Neural progenitor cell (in vitro differentiated cells): ENCODE data around the gene PROB1. TPM values are rescaled to one million over a fixed set of nuclear protein-coding genes. Genes with fewer than 3 reads are reported as not detected.

ENCODE experiments used
- DNase-seq: peaks from one replicate; pipeline ENCODE4 v3.0.0-alpha.2; 2016; ENCODE audit warnings: low spot score
- H2AFZ ChIP-seq: fragments of 200-600 bp; sonication (generic); replicated peaks from 2 replicates; pipeline ENCODE4 v1.6.1; 2016; ENCODE audit warnings: antibody characterized with exemption
- H3F3A ChIP-seq: fragments of 200-600 bp; sonication (generic); 2 replicates; pipeline ENCODE4 v1.6.1; 2016; ENCODE audit warnings: antibody characterized with exemption, low read depth
- H3K27ac ChIP-seq: fragments of 200-600 bp; sonication (generic); 2 replicates; pipeline ENCODE4 v1.5.1; 2016; ENCODE audit warnings: mild to moderate bottlenecking
- H3K27me3 ChIP-seq: fragments of 200-600 bp; sonication (generic); 2 replicates; pipeline ENCODE4 v1.6.1; 2016; ENCODE audit warnings: mild to moderate bottlenecking, moderate library complexity
- H3K36me3 ChIP-seq: fragments of 200-600 bp; sonication (generic); 2 replicates; pipeline ENCODE4 v1.5.1; 2016
- H3K4me1 ChIP-seq: fragments of 200-600 bp; sonication (generic); 2 replicates; pipeline ENCODE4 v1.6.1; 2016; ENCODE audit warnings: mixed run types
- H3K4me2 ChIP-seq: fragments of 200-600 bp; sonication (generic); 2 replicates; pipeline ENCODE4 v1.6.1; 2016
- H3K4me3 ChIP-seq: fragments of 200-600 bp; sonication (generic); 2 replicates; pipeline ENCODE4 v1.5.1; 2016
- H3K79me2 ChIP-seq: fragments of 200-600 bp; sonication (generic); 2 replicates; pipeline ENCODE4 v1.6.1; 2016; ENCODE audit warnings: low read depth
- H3K9ac ChIP-seq: fragments of 200-600 bp; sonication (generic); 2 replicates; pipeline ENCODE4 v1.6.1; 2016
- H3K9me3 ChIP-seq: fragments of 200-600 bp; sonication (generic); 2 replicates; pipeline ENCODE4 v1.5.1; 2016; ENCODE audit warnings: low read depth
- H4K20me1 ChIP-seq: fragments of 200-600 bp; sonication (generic); 2 replicates; pipeline ENCODE4 v1.6.1; 2016; ENCODE audit warnings: low read depth
- H3K27ac Mint-ChIP-seq: 3 replicates; pipeline ENCODE4 v1.8.0; 2021; ENCODE audit warnings: mixed read lengths
- H3K27me3 Mint-ChIP-seq: 2 replicates; pipeline ENCODE4 v1.8.0; 2022; ENCODE audit warnings: low read depth, mild to moderate bottlenecking, inconsistent platforms, moderate library complexity, mixed read lengths; ENCODE audit not compliant: insufficient read depth
- H3K36me3 Mint-ChIP-seq: 3 replicates; pipeline ENCODE4 v1.8.0; 2021; ENCODE audit warnings: mixed read lengths
- H3K4me1 Mint-ChIP-seq: 3 replicates; pipeline ENCODE4 v1.8.0; 2021; ENCODE audit warnings: mixed read lengths
- H3K4me3 Mint-ChIP-seq: 3 replicates; pipeline ENCODE4 v1.8.0; 2021; ENCODE audit warnings: mild to moderate bottlenecking, moderate library complexity, mixed read lengths
- H3K9me3 Mint-ChIP-seq: 3 replicates; pipeline ENCODE4 v1.8.0; 2020; ENCODE audit warnings: mixed read lengths
- CTCF ChIP-seq: fragments of 200-600 bp; sonication (generic); IDR thresholded peaks from 2 replicates; pipeline ENCODE4 v1.5.1; 2017; ENCODE audit warnings: antibody characterized with exemption, mild to moderate bottlenecking
- EZH2 ChIP-seq: fragments of 200-600 bp; sonication (generic); IDR thresholded peaks from 2 replicates; pipeline ENCODE4 v1.6.1; 2017; ENCODE audit warnings: antibody characterized with exemption, mild to moderate bottlenecking, moderate library complexity
- EZH2phosphoT487 ChIP-seq: fragments of 200-600 bp; sonication (generic); IDR thresholded peaks from 2 replicates; pipeline ENCODE4 v1.6.1; 2017; ENCODE audit warnings: antibody characterized with exemption
- total RNA-seq: library from RNA; depleted of rRNA; stranded (reverse); fragments of >200 nt; gene quantifications from 2 replicates; pipeline ENCODE4 v1.2.3, GENCODE V29; 2015; ENCODE audit warnings: low replicate concordance

PROB1 gene
- total RNA-seq, 1 donor from 2014 or later, result 0.67 TPM

GRCh38 chr5:139383275-139383992 lies 11.5 kb downstream of the PROB1 start, which contains the start of gene SLC23A1:
Gene SLC23A1, minus strand, starts transcription at chr5:139383297. Its CDS starts 44 bp downstream, at chr5:139383253.
- Histone ChIP-seq H3K4me1 (peaks cover 2% of the 10 kb centered on the region), H3K4me3 (no peak within 1 kb of the TSS)
- H3K27me3 Mint-ChIP-seq, result peaks cover 4% of the 10 kb centered on the region

GRCh38 chr5:139382807-139383206 lies 12.1 kb downstream of the PROB1 start:
- H3K4me3 ChIP-seq, result no peak overlapping the region
- H3F3A ChIP-seq, result no peaks in the 10 kb centered on the region
- H4K20me1 ChIP-seq, result no peaks in the 10 kb centered on the region
- H3K36me3 Mint-ChIP-seq, result no peaks in the 10 kb centered on the region
- no peak overlapping the region for H2AFZ ChIP-seq
- H3K4me1 Mint-ChIP-seq, result peaks cover 12% of the 10 kb centered on the region
- H3K27ac ChIP-seq, result no peak overlapping the region
- H3K9me3 Mint-ChIP-seq, result no peaks in the 10 kb centered on the region
- no peak overlapping the region for H3K9ac ChIP-seq
- no peak for DNase-seq
- H3K27me3 Mint-ChIP-seq, result peaks cover 4% of the 10 kb centered on the region
- H3K27me3 ChIP-seq, result no peaks in the 10 kb centered on the region
- H3K36me3 ChIP-seq, result no peaks in the 10 kb centered on the region
- H3K27ac Mint-ChIP-seq, result no peak overlapping the region
- no peaks in the 10 kb centered on the region for H3K9me3 ChIP-seq
- TF ChIP-seq CTCF (no peak), EZH2 (no peak), EZH2phosphoT487 (no peak)
- no peaks in the 10 kb centered on the region for H3K4me1 ChIP-seq
- H3K4me3 Mint-ChIP-seq, result no peak overlapping the region
- no peaks in the 10 kb centered on the region for H3K79me2 ChIP-seq
- H3K4me2 ChIP-seq, result no peak overlapping the region

More at GRCh38 chr5:139383275-139383992, 11.5 kb downstream of the PROB1 start, which contains the start of gene SLC23A1:
- Histone ChIP-seq H3K4me2 (no peak within 1 kb of the TSS), H3K27ac (no peak within 1 kb of the TSS), H4K20me1 (no peaks in the 10 kb centered on the region), H3K9me3 (no peaks in the 10 kb centered on the region), H3F3A (no peaks in the 10 kb centered on the region), H3K79me2 (no peaks in the 10 kb centered on the region), H3K9ac (no peak within 1 kb of the TSS), H2AFZ (no peak within 1 kb of the TSS), H3K27me3 (no peaks in the 10 kb centered on the region), H3K36me3 (no peaks in the 10 kb centered on the region)
- Mint-ChIP-seq H3K27ac (no peak within 1 kb of the TSS), H3K4me1 (peaks cover 16% of the 10 kb centered on the region), H3K9me3 (no peaks in the 10 kb centered on the region), H3K36me3 (no peaks in the 10 kb centered on the region), H3K4me3 (no peak within 1 kb of the TSS)
- DNase-seq, result no peak
- no peak for TF ChIP-seq CTCF
- TF ChIP-seq EZH2phosphoT487, result no peak
- TF ChIP-seq EZH2, result no peak

- Histone ChIP-seq H3K4me3 (no peak overlapping the region), H3K27ac (no peak overlapping the region), H4K20me1 (no peaks in the 10 kb centered on the region), H3K36me3 (no peaks in the 10 kb centered on the region), H3F3A (no peaks in the 10 kb centered on the region), H3K27me3 (no peaks in the 10 kb centered on the region), H3K79me2 (no peaks in the 10 kb centered on the region), H3K9me3 (no peaks in the 10 kb centered on the region), H3K4me2 (no peak overlapping the region), H3K4me1 (no peaks in the 10 kb centered on the region), H2AFZ (no peak overlapping the region), H3K9ac (no peak overlapping the region)
- peaks cover 2% of the 10 kb centered on the region for H3K36me3 Mint-ChIP-seq
- H3K27me3 Mint-ChIP-seq, result peaks cover 4% of the 10 kb centered on the region
- H3K4me3 Mint-ChIP-seq, result no peak overlapping the region
- no peaks in the 10 kb centered on the region for H3K9me3 Mint-ChIP-seq
- peaks cover 12% of the 10 kb centered on the region for H3K4me1 Mint-ChIP-seq
- TF ChIP-seq CTCF, result no peak
- TF ChIP-seq EZH2phosphoT487, result no peak
- TF ChIP-seq EZH2, result no peak
- DNase-seq, result no peak
- H3K27ac Mint-ChIP-seq, result no peak overlapping the region
Measured at GRCh38 chr5:139381837-139382761, 12.8 kb downstream of the PROB1 start.
